MG63 (cell line): Measurements from ENCODE around the gene TBC1D19. TPM values are rescaled to one million over a fixed set of nuclear protein-coding genes. Genes with fewer than 3 reads are reported as not detected.

ENCODE experiments used
- DNase-seq: peaks from one replicate; pipeline ENCODE4 v3.0.0-alpha.2; 2020
- H3K27me3 ChIP-seq: fragments of 250-450 bp; sonication (Bioruptor Pico); 2 replicates; pipeline ENCODE4 v1.5.1; 2020; ENCODE audit warnings: mild to moderate bottlenecking, moderate library complexity
- H3K36me3 ChIP-seq: fragments of 250-450 bp; sonication (Bioruptor Pico); 2 replicates; pipeline ENCODE4 v1.5.1; 2020; ENCODE audit warnings: mild to moderate bottlenecking, moderate library complexity
- H3K4me3 ChIP-seq: fragments of 250-450 bp; sonication (Bioruptor Pico); 2 replicates; pipeline ENCODE4 v1.5.1; 2020; ENCODE audit warnings: mild to moderate bottlenecking, moderate library complexity
- H3K9me3 ChIP-seq: fragments of 250-450 bp; sonication (Bioruptor Pico); 2 replicates; pipeline ENCODE4 v1.5.1; 2020; ENCODE audit warnings: mild to moderate bottlenecking, moderate library complexity
- total RNA-seq: library from RNA; depleted of rRNA; stranded (reverse); fragments of >200 nt; shearing (Covaris generic); gene quantifications from 2 replicates; pipeline ENCODE4 v1.2.3, GENCODE V29; 2014; ENCODE audit warnings: low replicate concordance; rRNA removed

The TBC1D19 gene
- total RNA-seq, 1 experiment from 2014 or later, result 14.4 TPM

- no peak for DNase-seq
- Histone ChIP-seq H3K36me3 (no peaks in the 10 kb centered on the region), H3K27me3 (no peaks in the 10 kb centered on the region), H3K9me3 (no peaks in the 10 kb centered on the region), H3K4me3 (no peak overlapping the region)
Measured at GRCh38 chr4:26796081-26796480, 212.2 kb downstream of the TBC1D19 start.

- H3K36me3 ChIP-seq, result no peaks in the 10 kb centered on the region
- H3K27me3 ChIP-seq, result no peaks in the 10 kb centered on the region
- no peaks in the 10 kb centered on the region for H3K9me3 ChIP-seq
- H3K4me3 ChIP-seq, result no peak overlapping the region
- DNase-seq, result no peak
Measured at GRCh38 chr4:26802790-26803189, 218.9 kb downstream of the TBC1D19 start.

GRCh38 chr4:26803211-26803861, 219.5 kb downstream of the TBC1D19 start:
- Histone ChIP-seq H3K4me3 (no peak overlapping the region), H3K9me3 (no peaks in the 10 kb centered on the region), H3K27me3 (no peaks in the 10 kb centered on the region), H3K36me3 (no peaks in the 10 kb centered on the region)
- DNase-seq, result peak; percentile 32

GRCh38 chr4:26804451-26804850, 220.6 kb downstream of the TBC1D19 start:
- Histone ChIP-seq H3K9me3 (no peaks in the 10 kb centered on the region), H3K36me3 (no peaks in the 10 kb centered on the region), H3K27me3 (no peaks in the 10 kb centered on the region), H3K4me3 (no peak overlapping the region)
- DNase-seq, result no peak

GRCh38 chr4:26804925-26805324, 221.0 kb downstream of the TBC1D19 start:
- DNase-seq, result no peak
- H3K9me3 ChIP-seq, result no peaks in the 10 kb centered on the region
- H3K36me3 ChIP-seq, result no peaks in the 10 kb centered on the region
- no peak overlapping the region for H3K4me3 ChIP-seq
- no peaks in the 10 kb centered on the region for H3K27me3 ChIP-seq

Other genes starting within 250 kb of the TBC1D19 start
- gene CCKAR, start 93.6 kb upstream of the TBC1D19 start, total RNA-seq, result 16.8 and 28.2 TPM in 2 replicates